ENCODE data around the gene MIEF2. TPM values are rescaled to one million over a fixed set of nuclear protein-coding genes. Genes with fewer than 3 reads are reported as not detected.
"Not testable (repeated sequence)": the region's sequence is repeated elsewhere in the genome, so short reads cannot be mapped to it uniquely, and the experiment has no call there.

MIEF2 gene, protein sequence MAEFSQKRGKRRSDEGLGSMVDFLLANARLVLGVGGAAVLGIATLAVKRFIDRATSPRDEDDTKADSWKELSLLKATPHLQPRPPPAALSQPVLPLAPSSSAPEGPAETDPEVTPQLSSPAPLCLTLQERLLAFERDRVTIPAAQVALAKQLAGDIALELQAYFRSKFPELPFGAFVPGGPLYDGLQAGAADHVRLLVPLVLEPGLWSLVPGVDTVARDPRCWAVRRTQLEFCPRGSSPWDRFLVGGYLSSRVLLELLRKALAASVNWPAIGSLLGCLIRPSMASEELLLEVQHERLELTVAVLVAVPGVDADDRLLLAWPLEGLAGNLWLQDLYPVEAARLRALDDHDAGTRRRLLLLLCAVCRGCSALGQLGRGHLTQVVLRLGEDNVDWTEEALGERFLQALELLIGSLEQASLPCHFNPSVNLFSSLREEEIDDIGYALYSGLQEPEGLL
- total RNA-seq (10 to 100 TPM; 23.9 to 43.4 (median 33.5) TPM), polyA plus RNA-seq (10 to 100 TPM; 18.9 to 20.6 TPM)
- long read RNA-seq, donor 1, transcript MIEF2-201 (4 exons, 3,364 nt) = major isoform, 93 of 111 reads
- long read RNA-seq, donor 1, partial matches to known transcripts = 7 of 111 reads
- long read RNA-seq, donor 1, other reads (novel, unspliced or antisense) = 8 of 111 reads
- long read RNA-seq, donor 2, transcript MIEF2-201 (4 exons, 3,364 nt) = major isoform, 66 of 84 reads
- long read RNA-seq, donor 2, partial matches to known transcripts = 3 of 84 reads
- long read RNA-seq, donor 2, other reads (novel, unspliced or antisense) = 9 of 84 reads
- long read RNA-seq, donor 3, transcript MIEF2-201 (4 exons, 3,364 nt) = major isoform, 94 of 129 reads
- long read RNA-seq, donor 3, partial matches to known transcripts = 9 of 129 reads
- long read RNA-seq, donor 3, other reads (novel, unspliced or antisense) = 20 of 129 reads

DNA sequence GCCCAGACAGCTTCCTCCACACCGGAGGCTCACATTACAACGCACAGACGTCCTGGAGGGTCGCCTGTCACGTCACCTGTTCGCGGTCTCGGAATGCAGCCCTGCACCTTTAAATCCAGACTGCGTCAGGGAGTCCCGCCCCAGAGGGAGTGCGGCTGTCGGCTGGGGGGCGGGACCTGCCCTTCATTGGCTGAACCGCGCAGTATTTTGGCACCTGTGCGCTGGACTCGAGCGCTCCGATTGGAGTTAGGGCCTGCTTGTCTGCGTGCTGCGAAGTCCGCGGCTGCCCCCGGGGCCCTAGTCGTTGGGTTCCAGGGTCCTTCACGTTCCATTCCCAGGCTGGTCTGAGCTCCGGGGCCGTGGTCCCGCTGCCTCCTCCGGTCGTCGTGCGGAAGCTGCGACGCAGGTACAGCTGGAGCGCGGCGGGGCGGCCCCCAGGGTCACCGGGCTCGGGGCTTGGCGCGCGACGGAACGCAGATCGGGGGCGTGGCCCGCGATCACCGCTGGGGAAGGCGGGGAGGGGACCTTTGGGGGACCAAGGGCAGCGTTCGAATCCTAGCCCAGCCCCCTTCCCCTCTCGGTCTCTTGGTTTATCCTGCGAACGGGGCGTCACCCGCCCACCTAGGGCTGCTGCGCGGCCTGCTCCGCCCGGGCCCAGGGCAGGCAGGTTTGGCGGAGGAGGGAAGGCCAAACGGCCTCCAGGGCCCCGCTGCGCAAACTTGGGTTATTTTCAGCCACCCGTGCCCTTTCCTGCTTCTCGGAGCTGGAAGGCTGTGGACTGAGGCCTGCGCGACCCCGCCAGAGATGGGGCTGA lies at the start of gene MIEF2:
MIEF2 (plus strand) TSS at position 331 of the 814 bp plus-strand sequence. CDS start 2,059 bp downstream, outside the sequence.
- DNase-seq (peak; percentile 94 to 97), ATAC-seq (peak; percentile 80 to 90 (median 88))
- Histone ChIP-seq H3K36me3 (peaks cover 3 to 44% (median 35%) of the 10 kb centered on the region in 9 donors), H3K9me3 (no peaks in the 10 kb centered on the region), H3K4me1 (peaks cover 21 to 65% (median 56%) of the 10 kb centered on the region in 9 donors), H3K27ac (peak within 1 kb of the TSS; percentile 90 to 99 (median 96)), H3K4me3 (peak within 1 kb of the TSS; percentile 59 to 96 (median 86)), H3K27me3 (no peaks in the 10 kb centered on the region)
- WGBS, 2 donors = 0% methylated on average over 72 of the region's 72 CpGs
- TF ChIP-seq, protein P1, sequence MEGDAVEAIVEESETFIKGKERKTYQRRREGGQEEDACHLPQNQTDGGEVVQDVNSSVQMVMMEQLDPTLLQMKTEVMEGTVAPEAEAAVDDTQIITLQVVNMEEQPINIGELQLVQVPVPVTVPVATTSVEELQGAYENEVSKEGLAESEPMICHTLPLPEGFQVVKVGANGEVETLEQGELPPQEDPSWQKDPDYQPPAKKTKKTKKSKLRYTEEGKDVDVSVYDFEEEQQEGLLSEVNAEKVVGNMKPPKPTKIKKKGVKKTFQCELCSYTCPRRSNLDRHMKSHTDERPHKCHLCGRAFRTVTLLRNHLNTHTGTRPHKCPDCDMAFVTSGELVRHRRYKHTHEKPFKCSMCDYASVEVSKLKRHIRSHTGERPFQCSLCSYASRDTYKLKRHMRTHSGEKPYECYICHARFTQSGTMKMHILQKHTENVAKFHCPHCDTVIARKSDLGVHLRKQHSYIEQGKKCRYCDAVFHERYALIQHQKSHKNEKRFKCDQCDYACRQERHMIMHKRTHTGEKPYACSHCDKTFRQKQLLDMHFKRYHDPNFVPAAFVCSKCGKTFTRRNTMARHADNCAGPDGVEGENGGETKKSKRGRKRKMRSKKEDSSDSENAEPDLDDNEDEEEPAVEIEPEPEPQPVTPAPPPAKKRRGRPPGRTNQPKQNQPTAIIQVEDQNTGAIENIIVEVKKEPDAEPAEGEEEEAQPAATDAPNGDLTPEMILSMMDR (IDR thresholded peaks at IDR 0.05) = no peak
- intact Hi-C loops (cut with DNase I) = loop anchor here in 1 of 10 donors (5.0 kb wide), 1 partner anchor 57 kb away; the partner anchor contains the start of gene SMCR8

DNA sequence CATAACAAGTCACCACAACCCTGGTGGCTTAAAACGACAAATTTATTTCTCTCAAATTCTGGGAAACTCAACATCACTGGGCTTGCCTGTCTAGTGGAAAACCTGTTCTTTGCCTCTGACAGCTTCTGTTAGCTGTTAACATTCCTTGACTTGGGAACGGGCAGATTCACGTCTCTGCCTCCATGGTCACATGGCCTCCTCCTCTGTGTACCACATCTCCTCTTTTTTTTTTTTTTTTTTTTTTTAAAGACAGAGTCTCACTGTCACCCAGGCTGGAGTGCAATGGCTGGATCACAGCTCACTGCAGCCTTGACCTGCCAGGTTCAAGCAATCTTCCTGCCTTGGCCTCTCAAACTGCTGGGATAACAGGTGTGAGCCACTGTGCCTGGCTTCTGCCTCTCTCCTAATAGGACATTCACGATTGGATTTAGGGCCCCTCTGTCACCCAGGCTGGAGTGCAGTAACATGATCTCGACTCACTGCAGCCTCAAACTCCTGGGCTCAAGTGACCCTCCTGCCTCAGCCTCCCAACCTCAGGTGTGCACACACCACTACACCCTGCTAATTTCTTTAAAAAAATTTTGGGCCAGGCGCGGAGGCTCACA lies 46.7 kb upstream of the MIEF2 start:
- Histone ChIP-seq H3K4me3 (no peak overlapping the region), H3K27ac (no peak overlapping the region), H3K27me3 (no peaks in the 10 kb centered on the region), H3K36me3 (peaks cover 0 to 39% (median 19%) of the 10 kb centered on the region in 9 donors), H3K9me3 (no peaks in the 10 kb centered on the region), H3K4me1 (peaks cover 0 to 12% (median 0%) of the 10 kb centered on the region in 9 donors)
- 66 to 69% methylated on average over 7 of the region's 7 CpGs for WGBS, 2 donors
- ATAC-seq (no peak), DNase-seq (no peak)
- intact Hi-C loops (cut with DNase I) = loop anchor here in 3 of 10 donors (5.0 to 10.0 kb wide), 2 partner anchors 69 to 71 kb away; no protein-coding TSS in a partner anchor
- TF ChIP-seq, protein P1 (IDR thresholded peaks at IDR 0.05) = no peak

DNA sequence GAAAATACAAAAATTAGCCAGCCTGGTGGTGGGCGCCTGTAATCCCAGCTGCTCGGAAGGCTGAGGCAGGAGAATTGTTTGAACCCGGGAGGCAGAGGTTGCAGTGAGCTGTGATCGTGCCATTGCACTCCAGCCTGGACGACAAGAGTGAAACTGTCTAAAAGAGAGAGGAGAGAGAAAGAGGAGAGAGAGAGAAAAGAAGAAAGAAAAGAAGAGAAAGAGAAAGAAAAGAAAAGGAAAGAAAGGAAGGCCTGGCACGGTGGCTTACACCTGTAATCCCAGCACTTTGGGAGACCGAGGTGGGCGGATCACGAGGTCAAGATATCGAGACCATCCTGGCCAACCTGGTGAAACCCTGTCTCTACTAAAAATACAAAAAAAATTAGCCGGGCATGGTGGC lies 43.6 kb upstream of the MIEF2 start:
- DNase-seq, ATAC-seq, H3K4me3 ChIP-seq, H3K27me3 ChIP-seq, H3K9me3 ChIP-seq, H3K36me3 ChIP-seq, H3K27ac ChIP-seq: not testable (repeated sequence)
- WGBS, 2 donors = 85 to 87% methylated on average over 11 of the region's 11 CpGs
- intact Hi-C loops (cut with DNase I) = loop anchor here in 7 of 10 donors (2.0 to 10.0 kb wide), 6 partner anchors 40 to 100 kb away; partner anchors contain the start of genes FLII (in 3 of the 7), TOP3A (in 3 of the 7) and SMCR8 (in 1 of the 7)
- H3K4me1 ChIP-seq = peaks cover 0 to 18% (median 5%) of the 10 kb centered on the region in 9 donors

Data from heart right ventricle (tissue), 16 donors.